SU-DHL-6 (cell line): ENCODE measurements around the gene COL24A1.
"Not testable (repeated sequence)": the region's sequence is repeated elsewhere in the genome, so short reads cannot be mapped to it uniquely, and the experiment has no call there.

ENCODE experiments used
- H2AFZ ChIP-seq: fragments of 200-600 bp; sonication (generic); 2 replicates; pipeline ENCODE4 v1.6.1; 2014; ENCODE audit warnings: low read depth, mild to moderate bottlenecking, moderate library complexity, mixed read lengths, antibody characterized with exemption, low read length; ENCODE audit not compliant: severe bottlenecking
- H3F3A ChIP-seq: fragments of 200-600 bp; shearing (Covaris generic); 2 replicates; pipeline ENCODE4 v1.6.0; 2016; ENCODE audit warnings: antibody characterized with exemption, mild to moderate bottlenecking; ENCODE audit not compliant: insufficient read depth
- H3K27ac ChIP-seq: fragments of 200-600 bp; sonication (generic); 2 replicates; pipeline ENCODE4 v1.5.1; 2016; ENCODE audit warnings: low read depth, mild to moderate bottlenecking, low read length, moderate library complexity, mixed read lengths
- H3K27me3 ChIP-seq: fragments of 200-600 bp; sonication (generic), shearing (Covaris generic); 2 replicates; pipeline ENCODE4 v1.6.0; 2014; ENCODE audit warnings: mild to moderate bottlenecking, low read length
- H3K36me3 ChIP-seq: fragments of 200-600 bp; sonication (generic); 2 replicates; pipeline ENCODE4 v1.6.1; 2014; ENCODE audit warnings: mild to moderate bottlenecking, low read length, mixed read lengths
- H3K4me2 ChIP-seq: fragments of 300-600, 200-600 bp; shearing (Covaris generic), sonication (generic); 2 replicates; pipeline ENCODE4 v1.6.0; 2014; ENCODE audit warnings: low read length, low read depth, mild to moderate bottlenecking; ENCODE audit not compliant: poor library complexity, severe bottlenecking
- H3K4me3 ChIP-seq: fragments of 200-600 bp; sonication (generic); 2 replicates; pipeline ENCODE4 v1.5.1; 2014; ENCODE audit warnings: antibody characterized with exemption, low read length, mild to moderate bottlenecking, mixed read lengths; ENCODE audit not compliant: insufficient read depth, poor library complexity, severe bottlenecking
- H3K79me2 ChIP-seq: fragments of 200-600 bp; sonication (generic); 2 replicates; pipeline ENCODE4 v1.6.1; 2014; ENCODE audit warnings: mild to moderate bottlenecking, low read length, moderate library complexity; ENCODE audit not compliant: insufficient read depth
- H3K9ac ChIP-seq: fragments of 200-600 bp; sonication (generic); 2 replicates; pipeline ENCODE4 v1.7.0; 2014; ENCODE audit warnings: mild to moderate bottlenecking, low read length
- H3K9me2 ChIP-seq: fragments of 200-600 bp; sonication (generic); replicated peaks from 2 replicates; pipeline ENCODE4 v1.6.1; 2014; ENCODE audit warnings: low read length; ENCODE audit not compliant: insufficient read depth
- H3K9me3 ChIP-seq: fragments of 200-600 bp; sonication (generic); 2 replicates; pipeline ENCODE4 v1.6.1; 2014; ENCODE audit warnings: low read length, mixed read lengths; ENCODE audit not compliant: insufficient read depth
- H4K20me1 ChIP-seq: fragments of 200-600 bp; sonication (generic); 2 replicates; pipeline ENCODE4 v1.6.1; 2014; ENCODE audit warnings: low read depth, mild to moderate bottlenecking, antibody characterized with exemption, low read length, moderate library complexity, mixed read lengths
- CTCF ChIP-seq: fragments of 200-600 bp; sonication (generic); IDR thresholded peaks from one replicate; pipeline ENCODE4 v1.5.1; 2017; ENCODE audit warnings: antibody characterized with exemption, mild to moderate bottlenecking, low read length, moderate library complexity; ENCODE audit not compliant: insufficient read depth, poor library complexity, severe bottlenecking
- EZH2phosphoT487 ChIP-seq: fragments of 200-600 bp; sonication (generic), shearing (Covaris generic); conservative IDR thresholded peaks from 2 replicates; pipeline ENCODE4 v1.6.1; 2018; ENCODE audit warnings: mild to moderate bottlenecking, antibody characterized with exemption, low read length, moderate library complexity, mixed read lengths

The COL24A1 gene

DNA sequence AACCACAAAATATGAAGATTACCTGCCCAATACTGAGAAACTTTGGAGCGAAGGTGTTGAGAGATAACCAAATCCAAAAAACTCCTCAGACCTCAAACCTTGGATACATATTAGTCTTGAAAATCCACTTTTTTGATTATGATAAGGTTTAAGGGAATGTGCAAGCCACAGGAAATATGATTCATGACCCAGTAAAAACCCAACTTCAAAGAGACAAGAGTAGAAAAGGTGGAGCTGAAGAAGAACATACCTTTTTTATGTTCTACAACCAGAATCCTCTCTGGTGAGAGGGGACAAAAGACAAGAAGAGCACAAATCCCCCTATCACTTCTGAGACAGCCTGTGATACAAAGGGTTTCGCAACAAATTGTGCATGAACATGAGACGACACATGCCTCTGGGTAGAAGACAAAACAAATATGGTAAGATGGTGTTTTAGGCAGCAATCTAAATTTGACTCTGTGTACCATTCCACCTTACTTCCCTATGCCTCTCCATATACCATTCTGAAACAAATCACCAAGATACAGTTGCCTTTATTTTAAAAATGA lies 37.3 kb downstream of the COL24A1 start:
- Histone ChIP-seq H3F3A (no peaks in the 10 kb centered on the region), H2AFZ (no peak overlapping the region), H3K36me3 (no peaks in the 10 kb centered on the region), H3K27me3 (no peaks in the 10 kb centered on the region), H3K27ac (no peak overlapping the region), H3K4me2 (no peak overlapping the region), H3K79me2 (no peaks in the 10 kb centered on the region), H3K4me3 (no peak overlapping the region), H3K9me3 (no peaks in the 10 kb centered on the region), H3K9ac (no peak overlapping the region), H3K9me2 (no peaks in the 10 kb centered on the region), H4K20me1 (no peaks in the 10 kb centered on the region)
- no peak for TF ChIP-seq EZH2phosphoT487
- no peak for TF ChIP-seq CTCF

DNA sequence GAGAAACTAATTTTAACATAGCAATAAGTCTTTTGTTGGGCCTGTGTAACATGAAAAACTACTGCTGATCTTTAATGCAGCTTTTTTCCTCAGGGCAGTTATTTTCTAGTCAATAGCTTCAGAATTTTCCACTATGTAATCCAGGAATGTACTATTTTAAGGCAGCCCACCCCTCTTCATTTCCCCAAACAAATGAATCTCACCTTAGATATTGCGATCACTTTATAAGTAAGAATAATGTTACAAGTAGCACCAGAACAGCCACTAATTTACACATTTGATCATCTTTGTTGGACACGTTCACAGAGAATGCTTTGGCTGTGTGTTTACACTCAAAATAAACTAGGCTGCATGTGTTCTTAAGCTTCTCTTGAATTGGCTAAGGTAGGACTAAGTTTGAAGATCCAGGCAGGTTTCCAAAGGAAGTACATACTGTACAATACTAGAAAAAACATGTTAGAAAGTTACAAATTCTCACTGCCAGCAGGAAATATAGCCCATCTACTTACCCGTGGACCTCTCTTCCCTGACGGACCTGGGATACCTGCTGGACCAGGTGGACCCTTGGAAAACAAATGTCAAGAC lies 41.7 kb downstream of the COL24A1 start:
- no peaks in the 10 kb centered on the region for H3K36me3 ChIP-seq
- H3K9me3 ChIP-seq = no peaks in the 10 kb centered on the region
- H3K9ac ChIP-seq = no peak overlapping the region
- H3K4me2 ChIP-seq = no peak overlapping the region
- no peak overlapping the region for H3K27ac ChIP-seq
- H4K20me1 ChIP-seq = no peaks in the 10 kb centered on the region
- TF ChIP-seq EZH2phosphoT487 (no peak), CTCF (no peak)
- H3K9me2 ChIP-seq = no peaks in the 10 kb centered on the region
- H3K27me3 ChIP-seq = no peaks in the 10 kb centered on the region
- no peak overlapping the region for H3K4me3 ChIP-seq
- no peaks in the 10 kb centered on the region for H3K79me2 ChIP-seq
- H2AFZ ChIP-seq = no peak overlapping the region
- H3F3A ChIP-seq = no peaks in the 10 kb centered on the region

DNA sequence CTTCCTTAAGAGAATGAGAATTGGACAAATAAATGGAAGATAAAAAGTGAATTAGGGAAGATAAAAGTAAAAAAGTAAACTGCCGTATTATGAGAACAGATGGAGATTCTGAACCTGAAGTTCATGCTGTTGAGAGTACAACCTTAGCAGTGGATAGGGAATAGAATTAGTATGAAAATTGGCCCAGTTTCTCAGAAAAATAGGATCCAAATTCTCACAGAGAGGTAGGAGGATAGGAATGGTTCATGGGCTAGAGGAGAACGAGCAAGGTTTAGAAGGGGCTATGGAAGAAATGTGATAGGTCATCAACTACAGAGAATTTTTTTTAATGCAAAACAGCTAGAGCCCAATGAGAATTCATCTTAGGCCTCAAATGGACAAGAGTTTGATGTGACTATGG lies 42.3 kb downstream of the COL24A1 start:
- no peaks in the 10 kb centered on the region for H4K20me1 ChIP-seq
- no peak overlapping the region for H3K4me3 ChIP-seq
- no peak overlapping the region for H3K9ac ChIP-seq
- H3K36me3 ChIP-seq = no peaks in the 10 kb centered on the region
- no peaks in the 10 kb centered on the region for H3F3A ChIP-seq
- H2AFZ ChIP-seq = no peak overlapping the region
- TF ChIP-seq CTCF (no peak), EZH2phosphoT487 (no peak)
- no peaks in the 10 kb centered on the region for H3K9me3 ChIP-seq
- no peaks in the 10 kb centered on the region for H3K79me2 ChIP-seq
- no peaks in the 10 kb centered on the region for H3K9me2 ChIP-seq
- no peak overlapping the region for H3K27ac ChIP-seq
- no peak overlapping the region for H3K4me2 ChIP-seq
- H3K27me3 ChIP-seq = no peaks in the 10 kb centered on the region

GRCh38 chr1:86111590-86111989 lies 45.0 kb downstream of the COL24A1 start:
- not testable (repeated sequence) for H2AFZ ChIP-seq, H3K9ac ChIP-seq, H3K9me3 ChIP-seq, H3F3A ChIP-seq, H3K4me3 ChIP-seq, H3K27me3 ChIP-seq, H3K79me2 ChIP-seq, H3K4me2 ChIP-seq, H3K9me2 ChIP-seq, H4K20me1 ChIP-seq, H3K36me3 ChIP-seq, H3K27ac ChIP-seq
